PC-3 (cell line): Measurements from ENCODE around the gene KCNJ10. TPM values are rescaled to one million over a fixed set of nuclear protein-coding genes. Genes with fewer than 3 reads are reported as not detected.
A peak's percentile ranks its signal among the peaks of the same experiment; 100 is the strongest.

Experiments
- ATAC-seq: fragments of 200-7000 bp; cut with Tn5 transposase; 2 replicates; pipeline ENCODE4 v1.9.1; 2020; ENCODE audit warnings: mild to moderate bottlenecking, moderate library complexity
- BruUV-seq: library from RNA; stranded (reverse); fragments of 400-500 nt; replicated peaks from 2 replicates; lab custom pipeline; 2021; lab: Mats Ljungman, UMichigan
- CTCF ChIA-PET: fragments of 300-600 bp; sonication (Branson Sonifier 250); formaldehyde crosslinking; loops from one replicate; lab custom pipeline; 2022; ENCODE audit warnings: antibody characterized with exemption; lab: Charles Lee
- POLR2A ChIA-PET: fragments of 300-600 bp; sonication (Branson Sonifier 250); formaldehyde crosslinking; loops from one replicate; lab custom pipeline; 2022; ENCODE audit warnings: antibody characterized with exemption; ENCODE audit not compliant: unreplicated experiment; lab: Charles Lee
- DNase-seq: peaks from one replicate; pipeline ENCODE4 v3.0.0-alpha.2; 2015
- H2AFZ ChIP-seq: fragments of 300-600 bp; sonication (generic); 2 replicates; pipeline ENCODE4 v1.6.0; 2016; ENCODE audit warnings: antibody characterized with exemption, low read length
- H3F3A ChIP-seq: fragments of 300-600 bp; sonication (generic); one replicate; pipeline ENCODE4 v1.6.0; 2017; ENCODE audit warnings: antibody characterized with exemption, low read length, control low read depth, mild to moderate bottlenecking; ENCODE audit not compliant: unreplicated experiment
- H3K27ac ChIP-seq: fragments of 300-600 bp; sonication (generic); 2 replicates; pipeline ENCODE4 v1.5.1; 2016; ENCODE audit warnings: mild to moderate bottlenecking, low read length
- H3K27me3 ChIP-seq: fragments of 300-600 bp; sonication (generic); 2 replicates; pipeline ENCODE4 v1.6.1; 2016; ENCODE audit warnings: low read length, mixed read lengths
- H3K36me3 ChIP-seq: fragments of 300-600 bp; sonication (generic); 2 replicates; pipeline ENCODE4 v1.6.1; 2016; ENCODE audit warnings: low read depth, mixed run types, low read length, mixed read lengths
- H3K4me1 ChIP-seq: fragments of 300-600 bp; sonication (generic); 2 replicates; pipeline ENCODE4 v1.5.1; 2016; ENCODE audit warnings: low read length; ENCODE audit not compliant: insufficient read depth
- H3K4me2 ChIP-seq: fragments of 300-600 bp; sonication (generic); 2 replicates; pipeline ENCODE4 v1.6.0; 2016; ENCODE audit warnings: low read length
- H3K4me3 ChIP-seq: fragments of 300-600 bp; sonication (generic); 2 replicates; pipeline ENCODE4 v1.5.1; 2016; ENCODE audit warnings: mild to moderate bottlenecking, low read length, mixed read lengths
- H3K79me2 ChIP-seq: fragments of 300-600 bp; sonication (generic); 2 replicates; pipeline ENCODE4 v1.6.1; 2017; ENCODE audit warnings: low read length, mixed read lengths
- H3K9ac ChIP-seq: fragments of 300-600 bp; sonication (generic); 2 replicates; pipeline ENCODE4 v1.6.0; 2016; ENCODE audit warnings: mild to moderate bottlenecking, low read length
- H3K9me2 ChIP-seq: fragments of 300-600 bp; sonication (generic); replicated peaks from 2 replicates; pipeline ENCODE4 v1.6.1; 2016; ENCODE audit warnings: mixed run types, low read length, mixed read lengths
- H3K9me3 ChIP-seq: fragments of 300-600 bp; sonication (generic); 2 replicates; pipeline ENCODE4 v1.6.1; 2016; ENCODE audit warnings: low read length, mixed read lengths
- H4K20me1 ChIP-seq: fragments of 300-600 bp; sonication (generic); 2 replicates; pipeline ENCODE4 v1.6.1; 2016; ENCODE audit warnings: low read length, mixed read lengths
- CTCF ChIP-seq: fragments of 300-600 bp; sonication (generic); conservative IDR thresholded peaks from 2 replicates; pipeline ENCODE4 v1.5.1; 2017; ENCODE audit warnings: antibody characterized with exemption, low read depth, mild to moderate bottlenecking, low read length
- EZH2 ChIP-seq: fragments of 300-600 bp; sonication (generic); IDR thresholded peaks from one replicate; pipeline ENCODE4 v1.6.1; 2017; ENCODE audit warnings: antibody characterized with exemption, mild to moderate bottlenecking, low read length; ENCODE audit not compliant: unreplicated experiment
- EZH2phosphoT487 ChIP-seq: fragments of 300-600 bp; sonication (generic); IDR thresholded peaks from 2 replicates; pipeline ENCODE4 v1.6.1; 2018; ENCODE audit warnings: mild to moderate bottlenecking, antibody characterized with exemption, low read length, borderline replicate concordance
- intact Hi-C: fragments of 100-400 bp; cut with micrococcal nuclease; formaldehyde crosslinking; loops from 2 replicates; pipeline ENCODE4 v1.9.0; 2023
- total RNA-seq: library from RNA; depleted of rRNA; stranded (reverse); fragments of >200 nt; gene quantifications from 2 replicates; pipeline ENCODE4 v1.2.3, GENCODE V29; 2014

KCNJ10 gene
- total RNA-seq, 1 experiment from 2014 or later: 0.15 TPM

GRCh38 chr1:160084771-160085321 lies 14.9 kb upstream of the KCNJ10 start:
- Histone ChIP-seq H3K79me2 (no peaks in the 10 kb centered on the region), H3K27ac (no peak overlapping the region), H4K20me1 (no peaks in the 10 kb centered on the region), H2AFZ (no peak overlapping the region), H3K9me2 (no peaks in the 10 kb centered on the region), H3K4me3 (no peak overlapping the region), H3K27me3 (peaks cover 21% of the 10 kb centered on the region), H3K4me1 (peaks cover 9% of the 10 kb centered on the region), H3K36me3 (no peaks in the 10 kb centered on the region), H3K9me3 (no peaks in the 10 kb centered on the region), H3K9ac (no peak overlapping the region), H3F3A (no peaks in the 10 kb centered on the region), H3K4me2 (no peak overlapping the region)
- DNase-seq (no peak), ATAC-seq (no peak)
- ChIA-PET CTCF (interaction anchor here (0.7 to 1.3 kb wide), 3 partner anchors 38 to 270 kb away, joined by 3 to 7 read pairs (median 5); no protein-coding TSS in a partner anchor), POLR2A (no interaction called here)
- intact Hi-C loops: loop anchor here (1.0 to 5.0 kb wide), 3 partner anchors 39 to 953 kb away; no protein-coding TSS in a partner anchor
- TF ChIP-seq EZH2phosphoT487: no peak
- BruUV-seq: no TSS peak

- no peaks in the 10 kb centered on the region for H3K79me2 ChIP-seq
- H3K4me3 ChIP-seq: no peak overlapping the region
- H3K36me3 ChIP-seq: no peaks in the 10 kb centered on the region
- H3K27me3 ChIP-seq: peaks cover 28% of the 10 kb centered on the region
- no peaks in the 10 kb centered on the region for H3K9me3 ChIP-seq
- H3K27ac ChIP-seq: no peak overlapping the region
- peak overlapping the region; percentile 39; the same call in 1 of the 2 replicates for H2AFZ ChIP-seq
- no peaks in the 10 kb centered on the region for H4K20me1 ChIP-seq
- ChIA-PET CTCF (no interaction called here), POLR2A (no interaction called here)
- TF ChIP-seq CTCF: peak; percentile 87
- no peak for TF ChIP-seq EZH2phosphoT487
- H3K9ac ChIP-seq: no peak overlapping the region
- no peaks in the 10 kb centered on the region for H3F3A ChIP-seq
- DNase-seq (peak; percentile 84), ATAC-seq (peak; percentile 90)
- H3K9me2 ChIP-seq: no peaks in the 10 kb centered on the region
- intact Hi-C loops: loop anchor here (1.0 to 5.0 kb wide), 3 partner anchors 38 to 952 kb away; no protein-coding TSS in a partner anchor
- H3K4me1 ChIP-seq: peaks cover 9% of the 10 kb centered on the region
- no TSS peak for BruUV-seq
- peak overlapping the region; percentile 23; the same call in 1 of the 2 replicates for H3K4me2 ChIP-seq
Measured at GRCh38 chr1:160083968-160084770, 14.2 kb upstream of the KCNJ10 start.

- intact Hi-C loops: loop anchor here (5.0 kb wide), 2 partner anchors 146 to 951 kb away; no protein-coding TSS in a partner anchor
- TF ChIP-seq CTCF (no peak), EZH2phosphoT487 (no peak), EZH2 (no peak)
- ATAC-seq (no peak), DNase-seq (no peak)
- ChIA-PET CTCF (no interaction called here), POLR2A (no interaction called here)
- no peaks in the 10 kb centered on the region for H3K36me3 ChIP-seq
- H4K20me1 ChIP-seq: no peaks in the 10 kb centered on the region
- no peaks in the 10 kb centered on the region for H3F3A ChIP-seq
- H3K9me3 ChIP-seq: no peaks in the 10 kb centered on the region
- BruUV-seq: no TSS peak
- no peaks in the 10 kb centered on the region for H3K79me2 ChIP-seq
- peaks cover 9% of the 10 kb centered on the region for H3K4me1 ChIP-seq
- peaks cover 29% of the 10 kb centered on the region for H3K27me3 ChIP-seq
- H2AFZ ChIP-seq: no peak overlapping the region
- H3K9me2 ChIP-seq: no peaks in the 10 kb centered on the region
- H3K27ac ChIP-seq: no peak overlapping the region
- no peak overlapping the region for H3K4me2 ChIP-seq
- H3K4me3 ChIP-seq: no peak overlapping the region
- no peak overlapping the region for H3K9ac ChIP-seq
Measured at GRCh38 chr1:160082926-160083325, 13.0 kb upstream of the KCNJ10 start.
